Osteocyte (in vitro differentiated cells): ENCODE data around the gene APBA1. TPM values are rescaled to one million over a fixed set of nuclear protein-coding genes. Genes with fewer than 3 reads are reported as not detected.

Experiments
- DNase-seq: peaks from one replicate; pipeline ENCODE4 v3.0.0; 2021; ENCODE audit warnings: mixed read lengths; ENCODE audit not compliant: unreplicated experiment; ENCODE audit errors: extremely low spot score
- H3K27ac Mint-ChIP-seq: one replicate; pipeline ENCODE4 v1.8.0; 2021; ENCODE audit warnings: mild to moderate bottlenecking, mixed read lengths; ENCODE audit not compliant: unreplicated experiment
- H3K27me3 Mint-ChIP-seq: one replicate; pipeline ENCODE4 v1.8.0; 2021; ENCODE audit warnings: mixed read lengths; ENCODE audit not compliant: unreplicated experiment
- H3K36me3 Mint-ChIP-seq: one replicate; pipeline ENCODE4 v1.8.0; 2021; ENCODE audit warnings: mixed read lengths; ENCODE audit not compliant: unreplicated experiment
- H3K4me1 Mint-ChIP-seq: one replicate; pipeline ENCODE4 v1.8.0; 2021; ENCODE audit warnings: mixed read lengths; ENCODE audit not compliant: unreplicated experiment
- H3K4me3 Mint-ChIP-seq: one replicate; pipeline ENCODE4 v1.8.0; 2021; ENCODE audit warnings: mild to moderate bottlenecking, moderate library complexity, mixed read lengths; ENCODE audit not compliant: unreplicated experiment
- H3K9me3 Mint-ChIP-seq: one replicate; pipeline ENCODE4 v1.8.0; 2021; ENCODE audit warnings: mixed read lengths; ENCODE audit not compliant: unreplicated experiment
- total RNA-seq: library from RNA; stranded (reverse); gene quantifications from 2 replicates; pipeline ENCODE4 v1.2.1, GENCODE V29; 2021
- TF ChIP-seq, protein P1 (sequence below): fragments of 200-600 bp; sonication (generic); IDR thresholded peaks from 2 replicates; pipeline ENCODE4 v1.5.0; 2021; ENCODE audit warnings: antibody characterized with exemption, mild to moderate bottlenecking, moderate library complexity

The APBA1 gene
- total RNA-seq, 1 donor from 2014 or later, result 5.2 TPM

DNA sequence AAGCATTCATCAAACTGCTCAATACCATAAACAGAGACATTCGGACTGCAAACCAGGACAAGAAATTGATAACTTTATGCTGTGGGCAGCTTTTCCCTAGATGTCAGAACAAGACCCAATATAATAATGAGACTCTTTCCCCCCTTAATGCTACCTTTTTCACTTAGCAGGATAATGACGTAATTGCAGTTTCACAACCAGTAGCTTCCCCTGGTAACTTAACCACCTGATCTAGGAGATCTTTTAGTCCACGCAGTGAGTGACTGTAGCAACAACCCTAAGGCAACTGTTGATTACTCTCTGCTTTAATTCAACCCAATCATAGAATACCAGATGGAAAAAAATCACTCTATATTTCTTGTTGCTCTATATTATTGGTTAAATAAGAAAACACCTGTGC lies 56.3 kb downstream of the APBA1 start:
- H3K4me3 Mint-ChIP-seq, result no peak overlapping the region

DNA sequence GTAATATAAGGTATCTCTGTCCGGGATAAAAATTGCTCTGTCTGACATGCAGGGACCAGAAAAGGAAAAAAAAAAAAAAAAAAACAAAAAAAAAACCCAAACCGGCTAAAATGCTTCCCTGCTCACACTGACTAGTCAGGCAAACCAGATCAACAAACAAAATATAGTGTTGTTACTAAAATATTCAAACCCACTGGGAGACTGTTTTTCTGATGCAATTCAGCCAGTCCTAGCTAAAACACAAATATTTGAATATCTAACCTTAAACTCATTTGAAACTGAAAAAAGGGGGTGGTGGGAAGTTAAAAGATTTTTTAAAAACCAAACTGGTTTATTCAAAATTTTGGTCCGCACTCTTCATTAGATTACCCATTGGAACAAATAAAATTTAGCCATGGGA lies 61.0 kb downstream of the APBA1 start:
- DNase-seq, result no peak
- TF ChIP-seq, protein P1, sequence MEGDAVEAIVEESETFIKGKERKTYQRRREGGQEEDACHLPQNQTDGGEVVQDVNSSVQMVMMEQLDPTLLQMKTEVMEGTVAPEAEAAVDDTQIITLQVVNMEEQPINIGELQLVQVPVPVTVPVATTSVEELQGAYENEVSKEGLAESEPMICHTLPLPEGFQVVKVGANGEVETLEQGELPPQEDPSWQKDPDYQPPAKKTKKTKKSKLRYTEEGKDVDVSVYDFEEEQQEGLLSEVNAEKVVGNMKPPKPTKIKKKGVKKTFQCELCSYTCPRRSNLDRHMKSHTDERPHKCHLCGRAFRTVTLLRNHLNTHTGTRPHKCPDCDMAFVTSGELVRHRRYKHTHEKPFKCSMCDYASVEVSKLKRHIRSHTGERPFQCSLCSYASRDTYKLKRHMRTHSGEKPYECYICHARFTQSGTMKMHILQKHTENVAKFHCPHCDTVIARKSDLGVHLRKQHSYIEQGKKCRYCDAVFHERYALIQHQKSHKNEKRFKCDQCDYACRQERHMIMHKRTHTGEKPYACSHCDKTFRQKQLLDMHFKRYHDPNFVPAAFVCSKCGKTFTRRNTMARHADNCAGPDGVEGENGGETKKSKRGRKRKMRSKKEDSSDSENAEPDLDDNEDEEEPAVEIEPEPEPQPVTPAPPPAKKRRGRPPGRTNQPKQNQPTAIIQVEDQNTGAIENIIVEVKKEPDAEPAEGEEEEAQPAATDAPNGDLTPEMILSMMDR, result no peak
- H3K4me3 Mint-ChIP-seq, result no peak overlapping the region
- no peaks in the 10 kb centered on the region for H3K27me3 Mint-ChIP-seq
- no peaks in the 10 kb centered on the region for H3K9me3 Mint-ChIP-seq
- no peaks in the 10 kb centered on the region for H3K36me3 Mint-ChIP-seq
- no peak overlapping the region for H3K27ac Mint-ChIP-seq
- H3K4me1 Mint-ChIP-seq, result peaks cover 11% of the 10 kb centered on the region

More for the DNA sequence above, 56.3 kb downstream of the APBA1 start:
- Mint-ChIP-seq H3K4me1 (peaks cover 4% of the 10 kb centered on the region), H3K36me3 (no peaks in the 10 kb centered on the region), H3K27me3 (no peaks in the 10 kb centered on the region), H3K9me3 (peaks cover 3% of the 10 kb centered on the region), H3K27ac (no peak overlapping the region)
- DNase-seq, result no peak
- TF ChIP-seq, protein P1, result no peak

DNA sequence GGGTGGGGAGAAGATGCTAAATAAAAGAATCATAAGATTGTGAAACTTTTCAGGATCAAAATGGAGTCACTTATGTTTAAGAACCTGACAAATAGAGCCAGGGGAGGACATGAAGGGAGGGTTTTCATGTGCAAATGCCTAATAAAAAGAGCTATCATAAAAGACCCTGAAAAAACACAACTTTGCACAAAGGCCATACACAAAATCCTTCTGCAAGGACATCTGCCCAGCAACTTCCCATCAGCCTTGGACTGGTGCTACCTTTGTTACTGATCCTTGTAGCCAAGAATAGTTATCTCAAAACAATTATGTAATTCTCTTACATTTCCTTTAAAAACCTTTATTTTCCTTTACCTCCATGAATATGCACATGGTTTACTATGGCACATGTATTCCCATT lies 63.0 kb downstream of the APBA1 start:
- H3K27ac Mint-ChIP-seq, result no peak overlapping the region
- TF ChIP-seq, protein P1, result no peak
- peaks cover 11% of the 10 kb centered on the region for H3K4me1 Mint-ChIP-seq
- H3K36me3 Mint-ChIP-seq, result no peaks in the 10 kb centered on the region
- no peaks in the 10 kb centered on the region for H3K27me3 Mint-ChIP-seq
- H3K9me3 Mint-ChIP-seq, result no peaks in the 10 kb centered on the region
- no peak overlapping the region for H3K4me3 Mint-ChIP-seq
- DNase-seq, result no peak

DNA sequence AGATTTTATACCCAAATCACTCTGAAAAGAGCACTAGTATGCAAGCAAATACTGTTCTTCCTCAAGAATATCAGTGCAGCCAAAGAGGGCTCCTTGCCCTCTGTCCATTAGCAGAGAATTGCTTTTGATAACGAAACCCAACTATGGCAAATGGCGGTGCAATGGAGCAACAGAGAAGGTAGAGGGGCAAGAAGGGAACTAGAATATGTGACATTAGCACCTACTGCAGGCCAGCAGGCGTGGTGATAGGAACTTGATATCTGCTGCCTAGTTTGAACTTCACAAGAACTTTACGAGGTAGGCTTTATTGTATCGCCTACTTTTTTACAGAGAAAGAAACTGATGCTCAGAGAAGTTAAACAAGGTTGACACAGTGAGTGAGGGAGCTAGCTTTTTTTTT lies 66.1 kb downstream of the APBA1 start:
- TF ChIP-seq, protein P1, result no peak
- Mint-ChIP-seq H3K36me3 (no peaks in the 10 kb centered on the region), H3K4me1 (peaks cover 9% of the 10 kb centered on the region), H3K27ac (no peak overlapping the region), H3K27me3 (no peaks in the 10 kb centered on the region), H3K4me3 (no peak overlapping the region), H3K9me3 (no peaks in the 10 kb centered on the region)
- DNase-seq, result no peak

DNA sequence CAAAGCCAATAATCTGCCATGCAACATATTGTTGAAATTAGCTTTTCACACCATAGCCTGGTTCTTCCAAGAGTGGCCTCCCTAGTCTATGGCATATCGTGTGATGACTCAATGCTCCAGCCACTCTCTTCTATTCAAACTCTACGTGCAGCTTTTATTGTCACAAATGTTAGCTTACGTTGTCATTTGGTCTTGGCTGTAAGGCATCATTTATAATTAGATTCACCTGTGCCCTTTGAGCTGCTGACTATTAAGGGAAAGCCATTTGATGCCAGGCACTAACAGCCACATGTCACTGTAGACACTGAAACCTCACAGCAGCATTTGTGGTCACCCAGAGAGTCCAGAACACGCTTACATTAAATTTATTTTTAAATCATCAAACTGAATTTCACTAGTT lies 66.8 kb downstream of the APBA1 start:
- TF ChIP-seq, protein P1, result no peak
- H3K27ac Mint-ChIP-seq, result no peak overlapping the region
- no peaks in the 10 kb centered on the region for H3K36me3 Mint-ChIP-seq
- H3K4me3 Mint-ChIP-seq, result no peak overlapping the region
- H3K9me3 Mint-ChIP-seq, result no peaks in the 10 kb centered on the region
- peaks cover 2% of the 10 kb centered on the region for H3K4me1 Mint-ChIP-seq
- no peak for DNase-seq
- H3K27me3 Mint-ChIP-seq, result no peaks in the 10 kb centered on the region
